ENCODE data around the gene GCGR.

Gene GCGR

DNA sequence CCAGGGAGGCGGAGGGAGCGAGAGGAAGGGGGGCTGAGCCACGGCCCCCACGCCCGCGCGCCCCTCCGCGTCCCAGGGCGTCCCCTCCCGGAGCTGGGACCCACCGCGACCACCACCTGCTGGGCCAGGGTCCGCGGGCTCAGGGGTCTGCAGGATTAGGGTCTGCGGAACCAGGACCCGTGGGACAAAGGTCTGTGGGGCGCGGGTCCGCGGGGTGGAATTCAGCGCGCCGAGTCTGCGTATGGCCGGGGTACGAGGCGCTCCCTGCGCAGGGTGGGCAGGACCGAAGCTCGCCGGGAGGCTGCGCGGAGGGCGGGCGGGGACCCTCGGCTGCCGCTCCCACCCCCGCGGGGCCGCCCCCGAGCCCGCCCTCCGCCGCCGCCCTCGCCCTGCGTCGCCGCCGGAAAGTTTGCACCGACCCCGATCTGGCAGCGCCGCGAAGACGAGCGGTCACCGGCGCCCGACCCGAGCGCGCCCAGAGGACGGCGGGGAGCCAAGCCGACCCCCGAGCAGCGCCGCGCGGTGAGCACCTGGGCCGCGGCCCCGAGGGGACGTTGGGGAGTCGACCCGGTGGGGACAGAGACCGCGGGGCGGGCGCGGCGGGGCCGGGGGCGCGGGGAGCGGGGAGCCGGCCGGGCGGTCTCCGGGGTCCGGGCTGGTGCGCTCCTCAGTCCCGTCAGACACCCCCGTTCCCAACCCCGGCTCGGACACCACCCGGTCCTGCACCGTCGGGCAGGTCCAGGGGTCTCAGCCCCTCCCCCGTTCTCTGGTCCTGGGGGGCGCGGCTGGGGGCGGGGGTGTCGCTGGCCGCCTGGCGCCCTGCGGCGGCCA is at the start of gene GCGR:
TSS of gene GCGR (plus strand) at position 423 of the 831 bp plus-strand sequence. CDS start 4,869 bp downstream, outside the sequence.
- DNase-seq: no peak

DNA sequence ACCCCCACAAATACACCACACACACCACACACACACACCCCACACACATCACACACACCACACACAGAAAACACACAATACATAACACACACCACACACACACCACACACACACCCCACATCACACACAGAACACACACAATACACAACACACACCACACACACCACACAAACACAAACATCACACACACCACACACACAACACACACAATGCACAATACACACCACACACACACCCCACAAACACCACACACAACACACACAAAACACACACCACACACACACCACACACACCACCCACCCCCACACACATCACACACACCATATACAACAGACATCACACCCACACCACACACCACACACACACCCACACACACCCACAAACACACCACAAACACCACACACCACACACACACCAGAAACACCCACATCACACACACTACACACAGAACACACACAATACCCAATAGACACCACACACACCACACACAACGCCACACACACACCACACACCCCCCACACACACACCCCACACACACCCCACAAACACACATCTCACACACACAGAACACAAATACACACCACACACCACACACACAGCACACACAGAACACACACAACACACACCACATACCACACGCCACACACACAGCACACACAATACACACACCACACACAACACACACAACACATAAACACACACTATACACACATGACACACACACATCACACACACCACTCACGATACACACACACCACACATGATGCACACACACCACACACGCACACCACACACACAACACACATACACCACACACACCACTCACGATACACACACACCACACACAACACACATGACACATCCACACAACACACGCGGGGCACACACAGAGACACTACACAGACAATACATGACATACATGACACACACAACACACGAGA is 11.0 kb upstream of the GCGR start:
- DNase-seq: no peak

DNA sequence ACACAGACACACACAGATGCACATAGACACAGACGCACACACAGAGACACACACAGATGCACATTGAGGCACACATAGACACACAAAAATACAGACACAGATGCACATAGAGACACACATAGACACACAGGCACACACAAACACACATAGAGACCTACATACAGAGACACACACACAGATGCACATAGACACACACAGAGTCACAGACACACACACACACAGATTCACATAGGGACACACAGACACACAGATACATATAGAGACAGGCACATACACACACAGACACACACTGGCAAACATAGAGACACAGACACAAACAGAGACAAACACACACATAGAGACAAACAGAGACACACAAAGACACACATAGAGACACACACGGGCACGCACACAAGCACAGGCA is 9.9 kb upstream of the GCGR start:
- no peak for DNase-seq

DNA sequence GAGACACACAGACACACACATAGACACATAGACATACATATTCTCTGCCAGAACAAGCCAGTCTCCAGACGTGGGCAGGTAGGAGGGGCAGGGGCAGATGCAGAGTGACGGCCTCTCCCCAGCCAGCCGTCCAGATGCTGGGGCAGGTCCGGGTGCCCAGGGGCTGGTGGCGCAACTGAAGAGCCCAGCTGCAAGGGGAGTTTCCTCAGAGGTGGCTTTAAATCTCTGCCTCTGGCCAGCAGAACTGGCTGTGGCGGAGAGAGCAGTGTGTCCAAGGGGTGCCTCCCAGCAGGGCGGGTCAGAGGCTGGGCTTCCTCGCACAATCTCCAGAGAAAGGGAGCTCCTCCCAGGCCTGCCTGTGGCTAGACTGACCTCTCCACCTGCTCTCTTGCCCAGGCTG is 9.4 kb upstream of the GCGR start:
- no peak for DNase-seq

DNA sequence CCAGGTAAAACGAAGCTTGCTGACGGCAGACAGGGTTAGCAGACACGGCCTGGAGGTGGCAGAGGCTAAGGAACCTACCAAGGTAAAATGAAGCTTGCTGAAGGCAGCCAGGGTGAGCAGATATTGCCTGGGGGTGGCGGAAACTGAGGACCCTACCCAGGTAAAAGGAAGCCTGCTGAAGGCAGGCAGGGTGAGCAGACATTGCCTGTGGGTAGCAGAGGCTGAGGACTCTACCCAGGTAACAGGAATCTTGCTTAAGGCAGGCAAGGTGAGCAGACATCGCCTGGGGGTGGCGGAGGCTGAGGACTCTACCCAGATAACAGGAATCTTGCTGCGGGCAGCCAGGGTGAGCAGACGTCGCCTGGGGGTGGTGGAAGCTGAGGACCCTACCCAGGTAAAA is 2.6 kb upstream of the GCGR start:
- DNase-seq: no peak

DNA sequence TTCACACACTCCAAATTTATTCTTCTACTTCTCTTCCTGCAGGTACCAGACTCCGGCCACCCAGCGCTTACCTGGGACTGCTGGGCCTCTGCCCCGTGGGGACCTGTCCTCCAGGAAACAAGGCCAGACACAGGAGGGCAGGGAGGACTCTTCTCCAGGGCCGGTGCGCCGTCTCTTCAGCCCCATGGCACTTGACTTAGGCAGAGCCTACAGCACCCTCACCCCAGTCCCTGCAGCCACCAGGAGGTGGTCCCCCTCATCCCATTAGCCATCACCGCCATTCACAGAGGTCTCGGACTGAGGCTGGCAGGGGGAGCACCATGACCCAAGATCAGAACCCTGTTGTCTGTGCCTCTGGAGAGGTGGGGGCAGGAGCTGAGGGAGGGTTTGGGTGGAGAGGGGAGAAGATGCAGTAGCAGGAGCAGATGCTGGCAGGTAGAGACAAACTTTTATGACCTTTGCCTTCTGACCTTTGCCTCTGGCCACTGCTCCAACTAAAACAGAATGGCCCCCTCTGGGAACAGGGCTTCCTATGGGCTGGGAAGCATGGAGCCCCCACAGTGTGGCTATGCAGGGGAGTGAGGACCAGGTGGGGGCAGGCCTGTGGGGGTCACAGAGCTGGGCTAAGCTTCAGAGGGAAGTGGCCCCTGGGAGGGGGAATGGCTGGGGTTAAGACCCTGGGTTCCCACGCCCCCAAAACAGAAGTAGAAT is 1.7 kb upstream of the GCGR start:
- DNase-seq: no peak

DNA sequence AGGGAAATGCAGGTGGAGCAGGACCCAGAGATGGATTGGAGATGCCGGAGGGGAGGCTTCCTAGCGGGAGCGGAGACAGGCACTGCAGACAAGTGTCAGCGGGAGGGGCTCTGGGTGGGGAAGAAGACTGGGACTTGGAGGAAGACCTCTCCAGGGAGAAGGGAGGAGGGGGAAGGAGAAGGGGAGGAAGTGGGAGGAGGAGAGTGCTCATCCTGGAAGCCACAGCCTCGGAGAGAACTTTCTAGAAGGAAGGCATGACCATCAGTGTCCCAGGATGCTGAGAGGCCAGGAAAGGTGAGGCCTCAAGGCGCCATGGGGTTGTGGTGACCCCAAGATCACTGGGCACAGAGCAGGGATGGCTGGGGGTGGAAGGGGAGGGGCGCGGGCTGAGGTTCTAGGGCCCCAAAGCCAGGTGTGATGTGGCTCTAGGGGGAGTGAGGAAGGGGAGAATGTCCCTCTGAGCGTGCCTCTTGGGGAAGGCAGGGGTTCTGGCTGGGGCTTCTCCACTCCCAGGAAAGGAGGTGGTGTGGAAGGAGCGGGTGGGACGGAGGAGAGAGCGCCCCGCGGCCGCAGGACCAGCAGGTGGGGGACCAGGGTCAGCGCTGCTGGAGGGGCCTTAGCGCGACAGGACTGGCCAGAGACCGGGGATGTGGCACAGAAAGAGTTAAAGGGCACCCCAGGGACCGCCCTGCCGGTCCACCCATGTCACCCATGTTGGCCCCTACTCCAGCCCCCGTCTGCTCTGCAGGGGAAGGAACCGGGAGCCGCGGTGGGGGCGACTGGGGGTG is 900 bp upstream of the GCGR start:
- DNase-seq: no peak

DNA sequence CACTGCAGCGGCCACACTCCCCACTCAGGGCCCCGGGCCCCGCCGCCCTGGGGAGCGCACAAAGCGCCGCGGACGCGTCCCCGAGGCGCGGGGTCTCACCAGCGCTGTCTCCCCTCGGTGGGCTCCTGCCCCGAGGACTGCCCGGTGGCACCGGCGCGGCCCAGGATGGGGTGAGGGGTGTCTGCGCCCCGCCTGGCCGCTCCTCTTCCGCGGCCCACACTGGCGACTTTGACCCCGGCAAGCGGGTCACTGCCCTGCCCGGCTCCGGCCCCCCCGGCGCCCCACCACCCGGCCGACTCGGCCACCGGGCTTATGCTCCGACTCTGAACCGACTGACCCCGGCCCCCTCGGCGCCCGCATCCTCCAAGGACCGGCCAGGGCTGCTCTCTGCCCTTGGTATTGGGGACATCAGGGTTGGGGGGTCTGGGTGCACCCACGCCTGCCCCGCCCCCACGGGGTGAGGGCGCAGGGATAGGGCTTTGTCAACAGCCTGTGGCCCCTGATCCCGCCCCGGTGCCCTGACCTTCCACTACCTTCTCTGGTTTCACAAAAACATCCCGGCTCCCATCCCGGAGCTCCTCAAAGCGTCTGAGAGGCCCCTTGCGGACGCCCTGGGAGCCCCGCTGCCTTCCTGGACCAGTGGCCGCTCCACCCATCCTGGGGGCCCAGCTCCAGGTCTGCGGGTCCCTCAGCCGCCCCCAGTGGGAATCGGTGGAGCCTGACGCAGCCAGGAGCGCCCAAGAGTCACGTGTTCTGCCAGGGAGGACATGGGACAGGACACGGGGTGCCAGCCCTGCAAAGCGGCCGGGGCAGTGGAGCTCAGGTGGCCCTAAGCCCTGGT is 829 bp downstream of the GCGR start:
- no peak for DNase-seq

DNA sequence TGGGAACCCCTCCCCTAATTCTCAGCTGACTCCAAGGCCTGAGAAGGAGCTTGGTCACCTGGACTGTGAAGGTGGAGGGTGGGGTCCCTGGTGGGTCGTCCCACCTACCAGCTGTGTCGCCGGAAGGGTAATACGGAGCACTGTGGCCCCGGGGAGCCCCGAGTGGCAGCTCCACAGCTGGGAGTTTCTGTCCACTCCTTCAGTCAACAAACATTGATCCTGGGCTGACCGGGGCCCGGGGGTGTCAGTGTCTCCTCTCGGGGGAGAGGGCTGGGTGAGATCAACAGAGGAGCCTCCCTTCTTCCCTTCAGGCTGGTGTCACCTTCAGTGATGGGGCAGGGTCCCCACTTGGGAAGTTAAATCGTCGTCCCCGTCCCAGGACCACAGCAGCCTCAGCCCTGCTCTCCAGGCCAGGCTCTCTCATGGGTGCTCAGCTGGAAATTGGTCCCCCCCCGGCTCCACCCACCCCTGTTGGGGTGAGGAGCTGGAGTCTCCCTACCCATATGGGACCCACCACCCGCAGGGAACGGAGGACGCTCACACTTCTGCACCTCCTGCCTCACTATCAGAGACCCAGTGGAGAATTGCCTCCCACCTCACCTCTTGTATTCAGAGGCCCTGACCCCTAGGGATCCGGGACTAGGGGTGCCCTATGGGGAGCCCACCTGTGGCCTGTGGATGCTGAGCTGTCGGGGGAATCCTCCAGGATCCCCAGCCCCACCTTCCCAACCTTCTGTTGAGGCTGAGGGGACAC is 1.9 kb downstream of the GCGR start:
- DNase-seq: no peak

DNA sequence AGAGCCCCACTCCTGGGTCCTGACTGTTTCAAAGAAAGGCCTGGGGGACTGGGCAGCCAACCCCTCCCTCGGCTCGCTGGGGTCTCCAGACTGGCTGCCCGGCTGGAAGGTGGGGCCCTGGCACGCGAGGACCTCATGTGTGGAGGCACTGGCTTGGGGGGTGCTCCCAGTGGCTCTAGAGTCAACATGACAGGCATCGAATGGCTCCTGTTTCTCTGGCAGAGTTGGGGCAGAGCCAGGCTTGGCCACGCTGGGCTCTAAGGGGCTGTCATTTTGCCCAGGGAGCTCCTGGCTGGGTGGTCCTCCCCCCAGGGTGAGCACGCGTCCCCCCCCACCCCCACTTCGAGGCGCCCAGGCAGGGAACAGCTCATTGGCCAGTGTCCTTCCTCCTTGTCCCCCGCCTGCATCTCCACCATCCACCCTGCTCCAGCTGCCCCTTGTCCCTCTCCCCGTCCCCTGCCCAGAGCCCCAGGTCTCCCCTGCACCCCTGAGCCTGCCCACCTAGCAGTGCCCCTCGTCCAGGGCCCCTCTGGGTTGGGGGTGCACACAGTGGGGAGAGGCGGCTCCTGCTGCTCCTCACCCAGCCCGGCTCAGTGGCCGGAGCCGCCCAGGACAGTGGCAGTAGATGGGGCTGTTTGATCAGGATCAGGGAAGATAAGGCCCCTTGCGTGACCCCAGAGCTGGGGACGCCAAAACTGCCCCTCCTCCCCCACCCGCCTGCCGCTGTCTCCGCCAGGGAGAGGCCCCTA is 2.7 kb downstream of the GCGR start:
- DNase-seq: no peak

DNA sequence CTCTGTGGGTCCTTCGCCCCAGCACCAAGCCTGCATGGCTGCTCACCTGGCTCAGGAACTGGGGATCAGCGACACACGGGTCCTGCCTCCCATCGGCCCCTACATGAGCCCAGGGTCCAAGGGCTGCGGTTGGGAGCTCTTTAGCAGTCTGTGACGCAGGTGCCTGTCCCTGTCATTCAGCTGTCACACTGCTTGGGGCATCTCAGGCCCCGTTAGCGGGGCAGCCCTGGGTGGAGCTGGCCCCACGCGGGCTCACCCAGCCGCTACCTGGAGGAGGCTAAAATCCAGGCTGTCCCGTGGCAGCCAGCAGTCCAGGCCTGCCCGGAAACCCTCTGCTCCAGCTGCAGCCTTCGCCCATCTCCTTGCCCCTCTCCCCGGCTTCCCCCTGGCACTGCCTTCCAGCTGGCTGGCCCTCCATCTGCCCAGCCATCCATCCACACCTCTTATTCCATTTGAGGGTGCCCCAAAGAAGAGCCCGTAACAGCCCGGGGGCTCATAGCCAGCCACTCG is 3.3 kb downstream of the GCGR start:
- DNase-seq: no peak

DNA sequence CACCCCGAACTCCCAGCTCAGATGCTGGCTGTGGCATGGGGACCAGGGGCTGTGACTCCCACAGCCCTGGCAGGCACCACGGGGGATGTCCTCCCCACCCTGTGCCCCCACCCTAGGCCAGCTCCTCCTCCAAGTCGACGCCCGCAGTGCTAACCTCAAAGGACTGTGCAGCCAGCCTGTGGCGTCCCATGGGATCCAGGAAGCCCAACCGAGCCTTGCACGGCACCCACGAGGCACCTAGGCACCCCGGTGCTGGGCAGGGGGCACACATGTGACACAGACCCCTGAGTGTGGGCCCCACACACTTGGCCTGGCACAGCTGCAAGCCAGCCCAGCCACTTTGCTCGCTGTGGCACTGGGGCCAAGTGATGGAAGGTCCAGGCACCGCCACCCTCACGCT is 3.9 kb downstream of the GCGR start:
- no peak for DNase-seq

DNA sequence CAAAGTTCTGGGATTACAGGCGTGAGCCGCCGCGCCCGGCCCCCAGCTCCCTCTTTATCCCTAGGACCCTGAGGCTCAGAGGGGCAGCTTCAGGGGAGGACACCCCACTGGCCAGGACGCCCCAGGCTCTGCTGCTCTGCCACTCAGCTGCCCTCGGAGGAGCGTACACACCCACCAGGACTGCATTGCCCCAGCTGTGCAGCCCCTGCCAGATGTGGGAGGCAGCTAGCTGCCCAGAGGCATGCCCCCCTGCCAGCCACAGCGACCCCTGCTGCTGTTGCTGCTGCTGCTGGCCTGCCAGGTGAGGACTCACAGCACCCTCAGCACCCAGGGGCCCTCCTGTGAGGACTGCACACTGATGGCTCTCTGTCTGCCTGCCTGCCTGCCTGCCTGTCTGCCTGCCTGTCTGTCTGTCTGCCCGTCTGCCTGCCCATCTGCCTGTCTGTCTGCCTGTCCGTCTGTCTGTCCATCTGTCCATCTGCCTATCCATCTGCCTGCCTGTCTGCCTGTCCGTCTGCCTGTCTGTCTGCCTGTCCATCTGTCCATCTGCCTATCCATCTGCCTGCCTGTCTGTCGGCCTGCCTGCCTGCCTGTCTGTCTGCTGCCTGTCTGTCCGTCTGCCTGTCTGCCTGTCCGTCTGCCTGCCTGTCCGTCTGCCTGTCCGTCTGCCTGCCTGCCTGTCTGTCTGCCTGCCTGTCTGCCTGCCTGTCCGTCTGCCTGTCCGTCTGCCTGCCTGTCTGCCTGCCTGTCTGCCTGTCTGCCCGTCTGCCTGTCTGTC is 5.0 kb downstream of the GCGR start:
- DNase-seq: no peak

DNA sequence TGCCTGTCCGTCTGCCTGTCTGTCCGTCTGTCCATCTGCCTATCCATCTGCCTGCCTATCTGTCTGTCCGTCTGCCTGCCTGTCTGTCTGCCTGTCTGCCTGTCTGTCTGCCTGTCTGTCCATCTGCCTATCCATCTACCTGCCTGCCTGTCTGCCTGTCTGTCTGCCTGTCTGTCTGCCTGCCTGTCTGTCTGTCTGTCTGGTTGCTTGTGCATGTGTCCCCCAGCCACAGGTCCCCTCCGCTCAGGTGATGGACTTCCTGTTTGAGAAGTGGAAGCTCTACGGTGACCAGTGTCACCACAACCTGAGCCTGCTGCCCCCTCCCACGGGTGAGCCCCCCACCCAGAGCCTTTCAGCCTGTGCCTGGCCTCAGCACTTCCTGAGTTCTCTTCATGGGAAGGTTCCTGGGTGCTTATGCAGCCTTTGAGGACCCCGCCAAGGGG is 5.6 kb downstream of the GCGR start:
- no peak for DNase-seq

DNA sequence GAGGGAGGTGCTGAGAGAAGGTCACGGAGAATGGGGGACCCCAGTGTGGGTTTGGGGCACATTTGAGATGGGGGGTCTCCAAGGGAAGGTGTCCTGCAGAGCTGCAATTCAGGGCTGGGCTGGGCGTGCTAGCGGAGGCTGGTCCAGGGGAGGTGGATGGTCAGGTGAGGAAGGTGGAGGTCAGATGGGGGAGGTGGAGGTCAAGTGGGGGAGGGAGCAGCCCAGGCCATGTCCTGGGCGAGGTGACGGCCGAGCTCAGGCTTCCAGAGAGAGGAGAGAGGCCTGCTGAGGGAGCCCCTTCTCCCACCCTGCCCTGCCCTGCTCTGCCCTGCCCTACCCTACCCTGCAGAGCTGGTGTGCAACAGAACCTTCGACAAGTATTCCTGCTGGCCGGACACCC is 6.5 kb downstream of the GCGR start:
- no peak for DNase-seq

DNA sequence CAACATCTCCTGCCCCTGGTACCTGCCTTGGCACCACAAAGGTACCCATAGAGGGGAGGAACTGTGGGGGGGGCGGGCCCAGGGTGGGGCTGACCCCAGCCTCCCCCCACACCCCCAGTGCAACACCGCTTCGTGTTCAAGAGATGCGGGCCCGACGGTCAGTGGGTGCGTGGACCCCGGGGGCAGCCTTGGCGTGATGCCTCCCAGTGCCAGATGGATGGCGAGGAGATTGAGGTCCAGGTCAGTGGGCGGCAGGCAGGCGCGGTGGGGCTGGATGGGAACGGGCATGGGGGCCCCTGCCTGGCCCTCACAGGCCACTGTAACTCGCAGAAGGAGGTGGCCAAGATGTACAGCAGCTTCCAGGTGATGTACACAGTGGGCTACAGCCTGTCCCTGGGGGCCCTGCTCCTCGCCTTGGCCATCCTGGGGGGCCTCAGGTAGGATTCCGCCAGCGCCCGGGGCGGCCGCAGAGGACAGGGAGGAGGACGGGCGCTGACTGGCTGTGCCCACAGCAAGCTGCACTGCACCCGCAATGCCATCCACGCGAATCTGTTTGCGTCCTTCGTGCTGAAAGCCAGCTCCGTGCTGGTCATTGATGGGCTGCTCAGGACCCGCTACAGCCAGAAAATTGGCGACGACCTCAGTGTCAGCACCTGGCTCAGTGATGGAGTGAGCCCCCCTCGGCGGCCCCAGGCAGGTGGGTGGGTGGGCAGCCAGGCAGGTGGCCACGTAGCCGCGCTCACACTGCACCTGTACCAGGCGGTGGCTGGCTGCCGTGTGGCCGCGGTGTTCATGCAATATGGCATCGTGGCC is 7.1 kb downstream of the GCGR start:
- DNase-seq: no peak

DNA sequence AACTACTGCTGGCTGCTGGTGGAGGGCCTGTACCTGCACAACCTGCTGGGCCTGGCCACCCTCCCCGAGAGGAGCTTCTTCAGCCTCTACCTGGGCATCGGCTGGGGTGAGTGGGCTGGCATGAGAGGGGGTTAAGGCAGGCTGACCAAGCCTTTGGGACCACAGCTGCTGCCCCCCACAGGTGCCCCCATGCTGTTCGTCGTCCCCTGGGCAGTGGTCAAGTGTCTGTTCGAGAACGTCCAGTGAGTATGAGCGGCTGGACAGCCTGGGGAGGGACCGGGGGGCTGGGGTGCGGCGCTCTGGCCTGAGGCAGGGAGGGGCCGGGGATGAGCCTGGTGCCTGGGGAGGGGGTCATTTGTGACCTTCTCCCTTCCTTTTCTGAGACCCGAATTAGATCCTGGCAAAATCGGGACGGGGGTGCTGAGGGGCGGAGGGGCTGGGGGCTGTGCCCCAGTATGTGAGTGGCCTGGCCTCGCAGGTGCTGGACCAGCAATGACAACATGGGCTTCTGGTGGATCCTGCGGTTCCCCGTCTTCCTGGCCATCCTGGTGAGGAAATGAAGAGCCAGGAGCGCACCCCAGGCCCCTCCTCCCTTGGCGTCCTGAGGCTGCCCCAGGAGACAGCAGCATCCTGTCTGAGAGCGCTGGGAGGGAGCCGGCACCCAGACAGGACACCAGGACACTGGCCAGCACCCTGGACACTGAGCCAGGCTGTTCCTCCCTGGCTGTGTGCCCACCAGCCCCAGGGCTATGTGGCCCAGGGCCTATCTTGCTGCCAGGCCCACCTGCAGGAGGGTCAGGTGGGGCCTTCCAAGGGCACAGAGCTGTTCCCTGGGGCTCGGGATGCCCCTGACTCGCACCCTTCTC is 8.0 kb downstream of the GCGR start:
- DNase-seq: no peak

Data from CD4-positive, alpha-beta T cell treated with Interleukin-4 for 4 hours (primary cell).